BLaER1 treated with 17β-estradiol and CSF1 and Interleukin-3, amounts not matched to agents 10 nM and 100 nM (cell line): ENCODE data around the gene FOXL2.
A peak's percentile ranks its signal among the peaks of the same experiment; 100 is the strongest.

Source experiments
- H3K27ac ChIP-seq, 11 experiments: shearing (Covaris generic); formaldehyde crosslinking; 2 replicates each; pipeline ENCODE4 v1.8.1; 2022
- H3K27me3 ChIP-seq, 11 experiments: shearing (Covaris generic); formaldehyde crosslinking; 2 replicates each; pipeline ENCODE4 v1.8.1; 2022
- H3K36me3 ChIP-seq, 11 experiments: shearing (Covaris generic); formaldehyde crosslinking; 2 replicates each; pipeline ENCODE4 v1.8.1; 2022
- H3K4me1 ChIP-seq, 10 experiments: shearing (Covaris generic); formaldehyde crosslinking; 2 replicates each; pipeline ENCODE4 v1.8.1; 2022
- H3K4me2 ChIP-seq, 11 experiments: shearing (Covaris generic); formaldehyde crosslinking; 2 replicates each; pipeline ENCODE4 v1.8.1; 2022
- H3K4me3 ChIP-seq, 10 experiments: shearing (Covaris generic); formaldehyde crosslinking; 2 replicates each; pipeline ENCODE4 v1.8.1; 2022
- H3K9ac ChIP-seq, 11 experiments: shearing (Covaris generic); formaldehyde crosslinking; 2 replicates each; pipeline ENCODE4 v1.8.1; 2022
- H3K9me3 ChIP-seq, 11 experiments: shearing (Covaris generic); formaldehyde crosslinking; replicated peaks in 1 of 11; 2 replicates each; pipeline ENCODE4 v1.8.1; 2022
- H4K20me1 ChIP-seq, 11 experiments: shearing (Covaris generic); formaldehyde crosslinking; 2 replicates each; pipeline ENCODE4 v1.8.1; 2022
- Cebpa-rat ChIP-seq, 11 experiments: shearing (Covaris generic); IDR thresholded peaks; 2 replicates each; pipeline ENCODE4 v1.8.1; 2022

FOXL2 gene

DNA sequence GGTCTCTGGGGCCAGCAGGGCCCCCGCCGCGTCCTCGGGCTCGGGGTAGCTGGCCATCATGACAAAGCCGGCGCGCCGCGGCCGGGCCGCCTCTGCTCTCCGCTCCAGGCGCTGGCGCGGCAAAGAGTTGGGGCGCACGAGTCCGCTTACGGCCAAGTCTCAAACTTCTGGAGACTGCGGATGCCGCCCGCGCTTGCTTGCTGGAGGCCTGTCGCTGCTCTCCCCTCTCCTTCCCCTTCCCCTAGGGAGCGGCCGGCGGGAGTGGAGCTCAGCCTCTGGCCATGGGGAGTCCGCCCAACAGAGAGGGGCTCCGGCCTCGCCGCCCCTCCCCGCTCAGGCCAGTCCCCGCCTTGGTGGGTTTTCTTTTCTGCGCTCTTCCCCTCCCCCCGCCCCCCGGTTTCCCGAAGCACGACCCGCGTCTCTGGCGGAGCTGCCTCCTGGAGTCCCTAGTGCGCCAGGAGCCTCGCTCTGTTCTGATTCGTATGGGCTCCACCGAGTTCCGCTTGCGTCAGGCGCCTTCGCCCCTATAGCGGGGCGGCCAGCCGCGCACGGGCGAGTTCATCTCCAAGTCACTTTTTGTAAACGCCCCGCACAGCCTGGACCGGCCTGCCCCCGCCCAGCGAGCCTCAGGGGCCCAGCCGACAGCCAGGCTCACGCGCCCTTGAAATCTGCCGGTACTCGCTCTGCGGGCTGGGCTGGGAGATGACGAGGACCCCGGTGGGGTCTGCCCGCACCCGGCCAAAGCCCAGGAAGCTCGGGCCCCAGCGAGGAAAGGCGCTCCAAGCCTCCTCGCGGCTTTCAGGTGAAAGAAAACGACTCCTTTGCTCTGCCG, at the start of gene FOXL2, which contains the start of gene FOXL2NB:
Gene FOXL2 (minus strand): TSS at position 475 of the 832 bp plus-strand sequence. CDS start 415 bp downstream, at position 60.
Gene FOXL2NB (plus strand): TSS at position 555 of the 832 bp plus-strand sequence. CDS start 148 bp downstream, at position 703.
- H3K4me1 ChIP-seq = peaks cover 30 to 40% (median 34%) of the 10 kb centered on the region in 10 experiments; a peak in 19 of 20 replicates
- peaks cover 0 to 97% (median 87%) of the 10 kb centered on the region in 11 experiments; a peak in 19 of 22 replicates for H4K20me1 ChIP-seq
- no peaks in the 10 kb centered on the region for H3K36me3 ChIP-seq
- peaks cover 100% of the 10 kb centered on the region in 11 experiments for H3K27me3 ChIP-seq
- H3K4me3 ChIP-seq = peak within 1 kb of the TSS; percentile 46 to 69 (median 54)
- H3K4me2 ChIP-seq = peak within 1 kb of the TSS; percentile 70 to 99 (median 84)
- no peaks in the 10 kb centered on the region for H3K9me3 ChIP-seq
- no peak within 1 kb of the TSS for H3K27ac ChIP-seq
- no peak for TF ChIP-seq Cebpa-rat (IDR thresholded peaks at IDR 0.05)
- H3K9ac ChIP-seq = peak within 1 kb of the TSS in 5 of 11 experiments; percentile 20 to 39 (median 36); a peak in 6 of 22 replicates

DNA sequence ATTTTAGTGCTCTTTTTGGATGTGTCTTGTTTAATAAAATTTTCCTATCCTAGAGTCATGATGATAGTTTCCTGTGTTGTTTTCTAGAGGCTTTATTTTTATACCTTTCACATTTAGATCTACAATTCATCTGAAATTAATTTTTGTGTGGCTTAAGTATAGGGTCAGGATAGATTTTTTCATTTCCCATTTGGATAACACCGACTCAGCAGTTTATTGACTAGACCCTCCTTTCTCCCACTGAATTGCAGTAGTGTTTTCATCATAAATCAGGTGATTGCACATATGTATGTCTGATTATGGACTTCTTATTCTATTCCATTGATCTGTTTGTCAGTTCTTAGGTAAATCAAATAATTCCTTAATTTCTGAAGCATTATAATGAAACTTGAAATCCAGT, 48.8 kb upstream of the FOXL2 start:
- Histone ChIP-seq H3K4me2 (no peak overlapping the region), H3K9me3 (peaks cover 0 to 4% (median 1%) of the 10 kb centered on the region in 11 experiments; a peak in 3 of 22 replicates), H3K27me3 (no peaks in the 10 kb centered on the region), H3K4me1 (no peaks in the 10 kb centered on the region), H3K9ac (no peak overlapping the region), H4K20me1 (no peaks in the 10 kb centered on the region), H3K36me3 (no peaks in the 10 kb centered on the region), H3K4me3 (no peak overlapping the region), H3K27ac (no peak overlapping the region)
- TF ChIP-seq Cebpa-rat (IDR thresholded peaks at IDR 0.05) = no peak

DNA sequence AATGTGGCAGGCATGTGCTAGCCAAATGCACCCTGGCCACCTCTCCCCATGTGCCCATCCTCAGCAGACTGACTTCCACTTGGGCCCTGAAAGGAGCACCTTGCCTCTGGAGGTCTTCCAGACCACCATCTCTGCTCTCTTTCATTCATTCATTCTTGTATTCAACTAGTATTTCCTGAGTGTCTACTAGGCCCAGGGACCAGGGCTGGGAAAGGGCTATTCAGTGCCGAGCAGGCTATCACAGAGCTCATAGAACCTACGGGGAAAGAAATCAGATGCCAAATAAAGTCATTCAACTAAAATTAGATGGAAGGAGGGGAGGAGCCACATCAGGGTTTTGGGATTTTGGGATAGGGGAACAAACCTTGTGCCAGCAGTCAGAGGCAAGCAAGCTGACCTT, 40.2 kb upstream of the FOXL2 start:
- Histone ChIP-seq H3K27ac (no peak overlapping the region), H3K9ac (no peak overlapping the region), H3K4me1 (peaks cover 0 to 44% (median 26%) of the 10 kb centered on the region in 10 experiments; a peak in 13 of 20 replicates), H3K36me3 (no peaks in the 10 kb centered on the region), H4K20me1 (no peaks in the 10 kb centered on the region), H3K4me2 (peak overlapping the region in 8 of 11 experiments; percentile 3 to 81 (median 58); a peak in 13 of 22 replicates), H3K9me3 (no peaks in the 10 kb centered on the region), H3K4me3 (no peak overlapping the region), H3K27me3 (no peaks in the 10 kb centered on the region)
- TF ChIP-seq Cebpa-rat (IDR thresholded peaks at IDR 0.05) = no peak

DNA sequence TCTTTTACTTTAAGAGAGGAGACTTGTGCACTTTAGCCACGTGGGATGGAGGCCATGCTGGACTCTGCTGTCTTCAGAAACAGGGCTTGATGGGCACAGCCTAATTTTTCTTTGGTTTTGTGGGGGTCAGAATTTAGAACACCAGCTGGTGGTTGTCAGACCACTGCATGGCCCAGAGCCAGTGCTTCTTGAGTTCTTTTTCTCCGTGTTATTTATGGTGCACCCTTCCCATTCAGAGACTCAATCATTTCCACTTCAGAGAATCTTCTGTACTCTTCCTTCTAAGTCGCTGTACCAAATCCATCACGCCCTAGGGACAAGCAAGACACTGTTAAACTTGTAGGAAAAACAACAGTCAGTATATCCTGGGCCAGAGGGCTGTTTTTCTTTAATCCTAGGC, 39.0 kb upstream of the FOXL2 start:
- H3K4me2 ChIP-seq = peak overlapping the region in 8 of 11 experiments; percentile 3 to 81 (median 58); a peak in 15 of 22 replicates
- no peak for TF ChIP-seq Cebpa-rat (IDR thresholded peaks at IDR 0.05)
- 0 out of 22 replicates have a peak, but pooled peaks cover 0 to 3% (median 0%) of the 10 kb centered on the region in 11 experiments for H3K9me3 ChIP-seq
- H3K36me3 ChIP-seq = no peaks in the 10 kb centered on the region
- no peak overlapping the region for H3K9ac ChIP-seq
- peaks cover 0 to 44% (median 26%) of the 10 kb centered on the region in 10 experiments; a peak in 13 of 20 replicates for H3K4me1 ChIP-seq
- H4K20me1 ChIP-seq = no peaks in the 10 kb centered on the region
- H3K27ac ChIP-seq = no peak overlapping the region
- no peak overlapping the region; a peak in 1 of 20 replicates for H3K4me3 ChIP-seq
- no peaks in the 10 kb centered on the region for H3K27me3 ChIP-seq

DNA sequence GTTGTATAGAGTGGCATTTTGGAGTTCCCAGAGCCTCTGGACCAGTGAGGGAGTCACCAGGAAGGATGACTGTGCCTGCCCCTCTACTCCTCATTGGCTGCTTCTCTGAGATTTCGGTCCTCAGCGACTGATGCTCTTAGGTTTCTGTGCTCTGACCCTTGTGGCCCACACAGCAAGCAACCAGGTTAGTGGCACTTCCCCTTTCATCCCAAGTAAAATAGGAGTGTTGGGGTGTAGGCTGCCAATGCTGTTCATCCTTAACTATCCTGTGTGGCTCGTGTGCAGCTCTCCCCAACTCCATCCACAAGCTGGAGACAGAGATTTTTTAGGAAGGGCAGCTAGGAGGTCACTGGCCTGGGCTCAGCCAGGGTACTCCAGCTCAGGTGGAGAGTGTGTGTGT, 37.9 kb upstream of the FOXL2 start:
- Histone ChIP-seq H3K36me3 (no peaks in the 10 kb centered on the region), H3K27me3 (no peaks in the 10 kb centered on the region), H3K27ac (no peak overlapping the region), H3K9ac (no peak overlapping the region), H3K4me2 (peak overlapping the region in 4 of 11 experiments; percentile 17 to 76 (median 34); a peak in 5 of 22 replicates), H3K4me1 (peaks cover 0 to 44% (median 26%) of the 10 kb centered on the region in 10 experiments; a peak in 13 of 20 replicates), H4K20me1 (no peaks in the 10 kb centered on the region), H3K9me3 (0 out of 22 replicates have a peak, but pooled peaks cover 0 to 3% (median 0%) of the 10 kb centered on the region in 11 experiments), H3K4me3 (no peak overlapping the region)
- TF ChIP-seq Cebpa-rat (IDR thresholded peaks at IDR 0.05) = no peak

DNA sequence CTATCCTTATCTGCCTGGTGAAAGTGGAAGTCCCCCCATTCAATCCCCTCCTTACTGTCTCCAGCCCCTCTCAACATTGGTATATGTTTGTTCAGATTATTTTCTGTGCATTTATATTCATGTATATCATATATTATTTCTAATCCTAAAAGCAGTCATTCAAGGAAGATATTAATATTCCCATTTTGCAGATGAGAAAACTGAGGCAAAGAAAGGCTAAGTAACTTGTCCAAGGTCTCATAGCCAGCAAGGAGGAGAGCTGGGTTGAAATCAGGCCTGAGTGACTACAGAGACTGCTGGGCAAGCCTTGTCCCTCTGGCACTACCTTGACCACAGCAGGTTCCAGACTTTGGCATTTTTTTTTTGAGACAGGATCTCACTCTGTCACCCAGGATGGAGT, 29.1 kb upstream of the FOXL2 start:
- no peaks in the 10 kb centered on the region for H3K27me3 ChIP-seq

DNA sequence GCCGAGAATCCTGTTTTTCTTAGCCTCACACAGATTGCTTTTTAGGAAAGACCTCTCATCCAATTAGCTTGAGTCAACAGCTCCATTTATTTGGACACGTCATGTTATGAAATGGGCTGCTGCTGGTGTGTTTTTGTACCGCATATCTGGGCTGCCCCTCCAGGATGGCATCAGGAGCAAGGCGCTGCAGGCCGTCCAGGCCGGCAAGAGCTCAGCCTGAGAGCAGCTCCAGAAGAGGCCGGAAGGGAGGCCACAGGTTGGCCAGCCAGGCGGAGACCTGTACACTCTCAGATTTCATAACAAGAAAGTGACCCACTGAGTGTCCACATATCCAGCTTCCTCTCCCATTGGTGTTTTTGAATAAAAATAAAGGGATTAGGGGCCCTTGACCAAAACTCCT, 28.4 kb upstream of the FOXL2 start:
- TF ChIP-seq Cebpa-rat (IDR thresholded peaks at IDR 0.05) = no peak
- H3K4me1 ChIP-seq = peaks cover 0 to 8% (median 0%) of the 10 kb centered on the region in 10 experiments; a peak in 4 of 20 replicates
- H3K9me3 ChIP-seq = no peaks in the 10 kb centered on the region
- H3K27me3 ChIP-seq = no peaks in the 10 kb centered on the region
- H3K9ac ChIP-seq = no peak overlapping the region
- no peak overlapping the region for H3K4me3 ChIP-seq
- no peak overlapping the region for H3K4me2 ChIP-seq
- H3K36me3 ChIP-seq = no peaks in the 10 kb centered on the region
- no peak overlapping the region for H3K27ac ChIP-seq
- no peaks in the 10 kb centered on the region for H4K20me1 ChIP-seq

More for the DNA sequence above, 29.1 kb upstream of the FOXL2 start:
- peaks cover 0 to 8% (median 0%) of the 10 kb centered on the region in 10 experiments; a peak in 4 of 20 replicates for H3K4me1 ChIP-seq
- H3K9ac ChIP-seq = no peak overlapping the region
- H3K4me2 ChIP-seq = no peak overlapping the region
- no peak overlapping the region for H3K4me3 ChIP-seq
- H4K20me1 ChIP-seq = no peaks in the 10 kb centered on the region
- no peak for TF ChIP-seq Cebpa-rat (IDR thresholded peaks at IDR 0.05)
- no peak overlapping the region for H3K27ac ChIP-seq
- H3K36me3 ChIP-seq = no peaks in the 10 kb centered on the region
- H3K9me3 ChIP-seq = no peaks in the 10 kb centered on the region

DNA sequence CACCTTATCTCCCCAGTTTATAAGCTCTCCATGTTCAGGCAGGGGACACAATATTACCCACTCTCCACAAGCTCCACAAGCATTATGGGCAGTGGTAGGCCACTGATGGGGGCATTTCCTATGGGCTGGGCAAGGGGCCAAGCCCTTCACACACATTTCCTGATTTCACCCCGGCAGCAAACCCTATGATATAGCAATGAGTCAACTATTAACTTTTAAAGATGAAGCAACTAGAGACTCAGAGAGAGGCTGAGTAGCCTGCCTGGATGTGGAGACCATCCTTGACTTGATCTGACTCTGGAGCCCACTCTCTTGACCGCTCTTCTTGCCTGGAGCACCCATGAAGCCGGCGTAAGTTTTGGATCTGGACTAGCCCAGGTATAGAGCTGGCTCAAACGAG, 27.5 kb upstream of the FOXL2 start:
- H3K9me3 ChIP-seq = no peaks in the 10 kb centered on the region
- no peak for TF ChIP-seq Cebpa-rat (IDR thresholded peaks at IDR 0.05)
- peaks cover 0 to 8% (median 0%) of the 10 kb centered on the region in 10 experiments; a peak in 4 of 20 replicates for H3K4me1 ChIP-seq
- H3K27me3 ChIP-seq = no peaks in the 10 kb centered on the region
- H3K4me2 ChIP-seq = peak overlapping the region in 2 of 11 experiments; percentile 2 to 13; a peak in 2 of 22 replicates
- H3K4me3 ChIP-seq = no peak overlapping the region
- no peaks in the 10 kb centered on the region for H3K36me3 ChIP-seq
- H3K9ac ChIP-seq = no peak overlapping the region
- H4K20me1 ChIP-seq = no peaks in the 10 kb centered on the region
- H3K27ac ChIP-seq = no peak overlapping the region

DNA sequence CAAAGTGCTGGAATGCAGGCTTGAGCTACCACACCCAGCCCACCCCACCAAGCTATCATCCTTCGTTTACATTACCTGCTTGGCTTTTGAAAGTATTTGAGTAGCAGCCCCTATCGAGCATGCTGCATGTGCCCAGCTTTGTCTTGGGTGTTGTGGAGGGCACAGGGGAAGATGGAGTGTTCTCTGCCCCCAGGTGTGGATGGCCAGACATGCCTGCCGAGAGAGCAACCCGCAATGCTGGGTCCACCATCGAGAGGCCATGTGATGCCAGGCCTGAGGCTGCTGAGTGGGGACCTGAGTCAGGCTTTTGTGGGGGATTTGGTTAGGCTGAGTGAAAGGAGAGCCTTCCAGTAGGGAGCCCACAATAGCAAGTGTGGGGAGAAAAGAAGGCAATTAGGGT, 26.0 kb upstream of the FOXL2 start:
- peaks cover 0 to 8% (median 0%) of the 10 kb centered on the region in 10 experiments; a peak in 4 of 20 replicates for H3K4me1 ChIP-seq
- no peaks in the 10 kb centered on the region for H4K20me1 ChIP-seq
- no peak overlapping the region for H3K4me2 ChIP-seq
- no peaks in the 10 kb centered on the region for H3K27me3 ChIP-seq
- H3K9ac ChIP-seq = no peak overlapping the region
- H3K36me3 ChIP-seq = no peaks in the 10 kb centered on the region
- no peak overlapping the region for H3K4me3 ChIP-seq
- no peak overlapping the region for H3K27ac ChIP-seq
- no peaks in the 10 kb centered on the region for H3K9me3 ChIP-seq
- no peak for TF ChIP-seq Cebpa-rat (IDR thresholded peaks at IDR 0.05)
